MG63 (cell line): Measurements from ENCODE around the gene STARD3NL. TPM values are rescaled to one million over a fixed set of nuclear protein-coding genes. Genes with fewer than 3 reads are reported as not detected.
"Not testable (repeated sequence)": the region's sequence is repeated elsewhere in the genome, so short reads cannot be mapped to it uniquely, and the experiment has no call there.

Source experiments
- DNase-seq: peaks from one replicate; pipeline ENCODE4 v3.0.0-alpha.2; 2020
- H3K27me3 ChIP-seq: fragments of 250-450 bp; sonication (Bioruptor Pico); 2 replicates; pipeline ENCODE4 v1.5.1; 2020; ENCODE audit warnings: mild to moderate bottlenecking, moderate library complexity
- H3K36me3 ChIP-seq: fragments of 250-450 bp; sonication (Bioruptor Pico); 2 replicates; pipeline ENCODE4 v1.5.1; 2020; ENCODE audit warnings: mild to moderate bottlenecking, moderate library complexity
- H3K4me3 ChIP-seq: fragments of 250-450 bp; sonication (Bioruptor Pico); 2 replicates; pipeline ENCODE4 v1.5.1; 2020; ENCODE audit warnings: mild to moderate bottlenecking, moderate library complexity
- H3K9me3 ChIP-seq: fragments of 250-450 bp; sonication (Bioruptor Pico); 2 replicates; pipeline ENCODE4 v1.5.1; 2020; ENCODE audit warnings: mild to moderate bottlenecking, moderate library complexity
- total RNA-seq: library from RNA; depleted of rRNA; stranded (reverse); fragments of >200 nt; shearing (Covaris generic); gene quantifications from 2 replicates; pipeline ENCODE4 v1.2.3, GENCODE V29; 2014; ENCODE audit warnings: low replicate concordance

STARD3NL gene
- total RNA-seq, 1 experiment from 2014 or later: 70.1 TPM

- not testable (repeated sequence) for DNase-seq, H3K4me3 ChIP-seq, H3K9me3 ChIP-seq, H3K27me3 ChIP-seq, H3K36me3 ChIP-seq
These were observed 91.8 kb downstream of the STARD3NL start for GRCh38 chr7:38269704-38270346.

- H3K27me3 ChIP-seq, H3K36me3 ChIP-seq, DNase-seq, H3K9me3 ChIP-seq, H3K4me3 ChIP-seq: not testable (repeated sequence)
These were observed 92.4 kb downstream of the STARD3NL start for GRCh38 chr7:38270405-38270804.

GRCh38 chr7:38273286-38273995, 95.4 kb downstream of the STARD3NL start, which contains the start of gene TARP:
TARP (minus strand) TSS chr7:38273636.
- no peaks in the 10 kb centered on the region for H3K36me3 ChIP-seq
- no peaks in the 10 kb centered on the region for H3K27me3 ChIP-seq
- DNase-seq: no peak
- no peak within 1 kb of the TSS for H3K4me3 ChIP-seq
- no peaks in the 10 kb centered on the region for H3K9me3 ChIP-seq

- Histone ChIP-seq H3K36me3 (no peaks in the 10 kb centered on the region), H3K4me3 (no peak overlapping the region), H3K27me3 (no peaks in the 10 kb centered on the region), H3K9me3 (no peaks in the 10 kb centered on the region)
- DNase-seq: no peak
These were observed 96.4 kb downstream of the STARD3NL start for GRCh38 chr7:38274486-38274885.

- Histone ChIP-seq H3K36me3 (no peaks in the 10 kb centered on the region), H3K27me3 (no peaks in the 10 kb centered on the region), H3K4me3 (no peak overlapping the region), H3K9me3 (no peaks in the 10 kb centered on the region)
- DNase-seq: no peak
These were observed 97.0 kb downstream of the STARD3NL start for GRCh38 chr7:38274927-38275620.

GRCh38 chr7:38276096-38276877, 98.2 kb downstream of the STARD3NL start:
- no peak for DNase-seq
- H3K27me3 ChIP-seq: no peaks in the 10 kb centered on the region
- H3K36me3 ChIP-seq: no peaks in the 10 kb centered on the region
- H3K4me3 ChIP-seq: no peak overlapping the region
- no peaks in the 10 kb centered on the region for H3K9me3 ChIP-seq

GRCh38 chr7:38280000-38280399, 102.0 kb downstream of the STARD3NL start:
- no peak for DNase-seq
- no peak overlapping the region for H3K4me3 ChIP-seq

More at GRCh38 chr7:38280000-38280399, 102.0 kb downstream of the STARD3NL start:
- no peaks in the 10 kb centered on the region for H3K27me3 ChIP-seq
- no peaks in the 10 kb centered on the region for H3K36me3 ChIP-seq
- no peaks in the 10 kb centered on the region for H3K9me3 ChIP-seq
